ENCODE data around the gene CRLF2.
"Not testable (repeated sequence)": the region's sequence is repeated elsewhere in the genome, so short reads cannot be mapped to it uniquely, and the experiment has no call there.

The CRLF2 gene

GRCh38 chrX:1167466-1167865 lies 45.0 kb downstream of the CRLF2 start:
- DNase-seq (ENCODE audit: low spot score), result no peak

- no peak for DNase-seq (ENCODE audit: low spot score)
Observed at GRCh38 chrX:1165535-1166196, 46.8 kb downstream of the CRLF2 start.

GRCh38 chrX:1164322-1165288 lies 47.8 kb downstream of the CRLF2 start:
- no peak for DNase-seq (ENCODE audit: low spot score)

- DNase-seq (ENCODE audit: low spot score), result no peak
Observed at GRCh38 chrX:1163231-1163630, 49.2 kb downstream of the CRLF2 start.

- DNase-seq (ENCODE audit: low spot score), result no peak
Observed at GRCh38 chrX:1162119-1162916, 50.1 kb downstream of the CRLF2 start.

GRCh38 chrX:1159548-1159947 lies 52.9 kb downstream of the CRLF2 start:
- DNase-seq (ENCODE audit: low spot score), result no peak

- DNase-seq (ENCODE audit: low spot score), result not testable (repeated sequence)
Observed at GRCh38 chrX:1156681-1157455, 55.6 kb downstream of the CRLF2 start.

GRCh38 chrX:1153940-1154339 lies 58.5 kb downstream of the CRLF2 start:
- no peak for DNase-seq (ENCODE audit: low spot score)

- DNase-seq (ENCODE audit: low spot score), result no peak
Observed at GRCh38 chrX:1152090-1152489, 60.4 kb downstream of the CRLF2 start.

- DNase-seq (ENCODE audit: low spot score), result no peak
Observed at GRCh38 chrX:1151378-1152077, 60.9 kb downstream of the CRLF2 start.

- DNase-seq (ENCODE audit: low spot score), result no peak
Observed at GRCh38 chrX:1150569-1151347, 61.7 kb downstream of the CRLF2 start.

GRCh38 chrX:1147611-1148515 lies 64.6 kb downstream of the CRLF2 start:
- DNase-seq (ENCODE audit: low spot score), result no peak

GRCh38 chrX:1144293-1144692 lies 68.2 kb downstream of the CRLF2 start:
- DNase-seq (ENCODE audit: low spot score), result no peak
